VCaP (cell line): ENCODE results near the gene DLGAP1.
A peak's percentile ranks its signal among the peaks of the same experiment; 100 is the strongest.

Source experiments
- H3K27ac ChIP-seq: fragments of 450-650 bp; 2 replicates; pipeline ENCODE4 v1.5.1; 2017
- CTCF ChIP-seq: fragments of 450-650 bp; conservative IDR thresholded peaks from 2 replicates; pipeline ENCODE4 v1.5.1; 2017; ENCODE audit warnings: mild to moderate bottlenecking, moderate library complexity

The DLGAP1 gene

DNA sequence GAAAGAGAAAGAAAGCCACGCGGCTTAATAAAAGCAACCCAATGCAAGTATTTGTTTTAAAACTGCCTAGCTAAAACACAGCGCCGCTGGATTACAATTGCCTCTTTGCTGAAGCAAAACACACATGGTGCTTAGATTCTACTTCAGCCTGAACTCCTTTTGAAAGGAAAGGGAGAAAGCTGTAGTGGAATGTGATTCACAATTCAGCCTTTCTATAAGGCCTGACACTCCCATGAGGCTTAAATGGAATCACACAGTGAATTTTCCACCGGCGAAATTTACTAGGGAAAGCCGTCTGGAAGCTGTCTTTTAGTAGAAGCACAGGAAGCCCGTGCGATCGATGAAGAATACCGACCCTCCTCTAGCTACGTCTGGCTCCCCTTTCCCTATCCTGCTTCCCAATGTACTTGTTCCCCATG lies 348.0 kb downstream of the DLGAP1 start:
- TF ChIP-seq CTCF, result no peak
- no peak overlapping the region for H3K27ac ChIP-seq

DNA sequence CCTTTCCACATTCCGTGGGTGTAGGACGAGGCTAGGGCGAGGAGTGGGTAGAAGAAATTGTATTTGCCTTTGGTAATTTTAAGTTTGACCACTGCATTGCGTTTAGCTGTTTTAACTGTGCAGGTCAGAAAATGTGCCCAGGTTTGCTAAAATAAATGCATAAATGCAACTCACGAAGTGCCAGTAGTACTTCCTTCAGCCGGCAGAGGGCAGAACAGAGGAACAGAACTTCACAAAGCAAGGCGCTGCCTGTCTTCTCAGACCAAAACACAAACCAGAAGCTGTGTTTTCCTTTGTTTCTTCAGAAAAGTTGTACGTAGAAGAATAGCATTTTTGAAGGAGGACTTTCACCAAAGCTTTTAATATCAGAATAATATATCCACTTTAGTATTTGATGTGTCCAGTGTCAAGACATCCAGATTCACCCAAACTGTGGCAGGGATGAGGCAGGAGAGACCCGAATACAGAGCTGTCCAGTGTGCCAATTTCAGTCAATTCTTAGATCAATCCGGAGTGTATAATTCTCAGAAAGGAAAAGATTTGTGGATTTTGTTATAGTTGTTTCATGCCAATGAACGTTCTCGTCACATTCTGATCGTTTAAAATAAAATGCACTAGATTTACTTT lies 348.6 kb downstream of the DLGAP1 start:
- peak; percentile 87 for TF ChIP-seq CTCF
- no peak overlapping the region for H3K27ac ChIP-seq

- no peak overlapping the region for H3K27ac ChIP-seq
- no peak for TF ChIP-seq CTCF
These were observed 352.2 kb downstream of the DLGAP1 start for GRCh38 chr18:4102901-4103300.

DNA sequence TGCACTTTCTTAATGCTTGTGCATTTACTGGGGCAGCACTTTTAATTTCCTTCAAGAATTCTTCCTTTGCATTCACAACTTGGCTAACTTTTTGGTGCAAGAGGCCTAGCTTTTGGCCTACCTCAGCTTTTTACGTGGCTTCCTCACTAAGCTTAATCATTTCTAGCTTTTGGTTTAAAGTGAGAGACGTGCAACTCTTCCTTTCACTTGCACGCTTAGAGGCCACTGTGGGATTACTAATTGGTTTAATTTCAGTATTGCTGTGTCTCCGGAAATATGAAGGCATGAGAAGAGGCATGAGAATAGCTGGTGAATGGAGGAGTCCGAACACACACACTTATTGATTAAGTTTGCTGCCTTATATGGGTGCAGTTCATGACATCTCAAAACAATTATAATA lies 354.1 kb downstream of the DLGAP1 start:
- TF ChIP-seq CTCF, result no peak

DNA sequence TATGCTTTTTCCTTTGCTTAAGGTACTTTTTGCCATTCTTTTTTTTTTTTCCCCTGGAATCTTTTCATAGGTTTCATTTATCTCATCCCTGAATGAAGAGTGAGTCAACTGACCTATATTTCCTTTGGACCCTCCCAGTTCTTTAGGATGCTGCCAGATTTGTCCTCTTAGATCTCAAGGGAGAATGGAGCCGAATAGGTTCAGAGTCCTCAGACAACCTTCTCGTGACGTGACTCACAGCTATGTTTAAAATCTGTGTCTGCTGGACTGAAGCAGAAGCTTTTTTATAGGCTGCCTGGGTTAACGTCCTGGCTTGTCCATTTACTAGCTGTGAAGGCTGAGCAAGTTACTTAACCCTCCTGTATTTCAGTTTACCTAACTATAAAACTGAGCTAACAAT lies 358.6 kb downstream of the DLGAP1 start:
- no peak for TF ChIP-seq CTCF
- peak overlapping the region; percentile 30; the same call in 1 of the 2 replicates for H3K27ac ChIP-seq

More for the DNA sequence above, 354.1 kb downstream of the DLGAP1 start:
- H3K27ac ChIP-seq, result no peak overlapping the region

GRCh38 chr18:4093676-4094075 lies 361.4 kb downstream of the DLGAP1 start:
- H3K27ac ChIP-seq, result no peak overlapping the region
- no peak for TF ChIP-seq CTCF

- no peak for TF ChIP-seq CTCF
- no peak overlapping the region for H3K27ac ChIP-seq
These were observed 370.7 kb downstream of the DLGAP1 start for GRCh38 chr18:4084382-4084900.
